Loucy (cell line): ENCODE measurements around the gene MRNIP.

Experiments used
- CTCF ChIP-seq: fragments of 200-600 bp; sonication (generic); conservative IDR thresholded peaks from 2 replicates; pipeline ENCODE4 v1.5.1; 2014; ENCODE audit warnings: mild to moderate bottlenecking, antibody characterized with exemption, low read length
- EZH2phosphoT487 ChIP-seq: fragments of 200-600 bp; IDR thresholded peaks from 2 replicates; pipeline ENCODE4 v1.6.1; 2018; ENCODE audit warnings: antibody characterized with exemption, mild to moderate bottlenecking, moderate library complexity, borderline replicate concordance

- TF ChIP-seq CTCF (no peak), EZH2phosphoT487 (no peak)
Observed at GRCh38 chr5:179886190-179886911, 27.7 kb upstream of the MRNIP start.
